CD4-positive, alpha-beta T cell treated with Interferon alpha-2 for 1 hour (primary cell): ENCODE results near the gene MOBP.
"Not testable (repeated sequence)": the region's sequence is repeated elsewhere in the genome, so short reads cannot be mapped to it uniquely, and the experiment has no call there.

Experiments used
- DNase-seq, 2 donors: peaks; one replicate each; pipeline ENCODE4 v3.0.0-alpha.2; 2020 to 2022

The MOBP gene

DNA sequence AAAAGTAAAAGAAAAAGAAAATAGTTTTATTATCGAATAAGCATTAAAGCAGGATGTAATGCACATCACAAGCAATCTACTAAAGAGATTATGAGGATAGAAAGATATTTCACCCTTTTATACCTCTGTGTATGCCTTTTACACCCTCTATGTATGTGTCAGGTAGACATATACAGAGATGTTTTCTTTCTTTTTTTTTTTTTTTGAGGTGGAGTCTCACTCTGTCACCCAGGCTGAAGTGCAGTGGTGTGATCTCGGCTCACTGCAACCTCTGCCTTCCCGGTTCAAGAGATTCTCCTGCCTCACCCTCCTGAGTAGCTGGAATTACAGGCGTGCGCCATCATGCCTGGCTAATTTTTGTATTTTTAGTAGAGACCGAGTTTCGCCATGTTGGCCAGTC lies 13.6 kb upstream of the MOBP start:
- DNase-seq = not testable (repeated sequence)

DNA sequence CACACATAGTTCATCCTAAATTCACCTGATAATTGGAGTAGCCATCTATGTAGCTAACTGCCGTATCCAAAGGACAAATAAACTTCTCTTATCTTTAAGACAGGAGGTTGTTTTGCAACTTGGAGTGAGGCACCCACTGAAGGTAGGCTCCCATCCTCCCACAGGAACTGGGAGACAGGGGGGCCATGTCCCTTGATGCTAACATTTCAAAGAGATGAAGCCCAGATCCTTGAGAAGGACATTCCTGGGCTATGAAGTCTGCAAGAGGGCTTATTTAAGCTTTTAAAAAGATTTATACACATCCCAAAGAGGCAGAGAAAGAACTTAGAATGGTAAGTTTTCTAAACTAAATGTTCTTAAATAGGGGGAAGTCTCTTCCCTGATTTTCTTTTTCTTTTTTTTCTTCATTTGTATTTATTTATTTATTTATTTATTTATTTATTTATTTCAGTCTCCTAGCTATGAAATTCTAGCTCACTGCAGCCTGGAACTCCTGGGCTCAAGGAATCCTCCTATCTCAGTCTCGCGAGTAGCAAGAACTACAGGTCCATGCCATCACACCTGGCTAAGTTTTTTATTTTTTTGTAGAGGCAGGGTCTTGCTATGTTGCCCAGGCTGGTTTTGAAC lies 12.8 kb upstream of the MOBP start:
- DNase-seq = no peak

- no peak for DNase-seq
Observed at GRCh38 chr3:39456159-39456558, 11.3 kb upstream of the MOBP start.

- no peak for DNase-seq
Observed at GRCh38 chr3:39457361-39457760, 10.1 kb upstream of the MOBP start.

DNA sequence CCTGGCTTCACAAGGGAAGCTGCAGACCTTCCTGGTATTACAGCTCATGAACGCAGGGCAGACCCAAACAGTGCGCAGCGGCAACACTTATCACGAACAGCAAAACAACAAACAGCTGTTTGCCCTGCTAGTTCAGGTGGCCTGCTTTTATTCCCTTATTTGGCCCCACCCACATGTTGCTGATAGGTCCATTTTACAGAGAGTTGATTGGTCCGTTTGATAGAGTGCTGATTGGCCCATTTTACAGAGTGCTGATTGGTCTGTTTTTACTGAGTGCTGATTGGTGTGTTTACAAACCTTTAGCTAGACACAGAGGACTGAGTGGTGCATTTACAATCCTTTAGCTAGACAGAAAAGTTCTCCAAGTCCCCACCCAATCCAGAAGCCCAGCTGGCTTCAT lies 8.9 kb upstream of the MOBP start:
- not testable (repeated sequence) for DNase-seq

DNA sequence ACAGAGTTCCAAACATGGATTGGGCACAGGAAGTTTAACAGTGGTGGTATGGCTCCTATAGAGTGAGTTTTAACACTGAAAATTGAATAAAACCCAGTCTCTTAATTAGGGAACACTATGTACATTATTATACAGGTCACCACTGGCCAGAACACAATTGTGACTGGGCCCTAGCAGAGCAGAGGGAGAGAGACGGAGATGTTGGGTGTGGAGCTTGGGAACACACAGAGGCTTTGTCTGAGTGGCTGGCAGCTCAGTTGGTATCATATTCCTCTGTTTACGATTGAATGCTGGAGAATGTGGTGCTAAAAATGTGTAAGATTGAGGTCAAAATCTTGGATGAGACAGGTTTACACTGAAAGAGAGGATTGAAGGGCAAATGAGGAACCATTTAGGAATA lies 6.8 kb upstream of the MOBP start:
- no peak for DNase-seq

DNA sequence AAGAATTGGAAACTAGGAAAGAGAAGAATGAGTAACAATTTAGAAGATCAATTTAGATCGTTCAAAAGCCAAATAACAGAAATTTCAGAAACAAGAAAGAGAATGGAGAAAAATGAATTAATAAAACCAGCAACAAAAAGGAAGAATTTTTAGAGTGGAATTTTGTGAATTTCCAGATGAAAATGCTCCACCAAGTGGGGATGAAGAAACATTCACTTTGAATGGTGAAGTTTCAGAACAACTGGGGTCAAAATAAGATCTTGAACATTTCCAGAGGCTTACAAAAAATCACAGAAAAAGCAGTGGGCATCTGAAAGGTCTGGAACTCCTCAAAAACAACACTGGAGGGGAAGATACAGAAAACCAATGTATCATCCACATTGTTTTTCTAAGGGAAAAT lies 4.2 kb upstream of the MOBP start:
- no peak for DNase-seq

- no peak for DNase-seq
Observed at GRCh38 chr3:39466988-39467387, 492 bp upstream of the MOBP start.

GRCh38 chr3:39468108-39468436 lies 592 bp downstream of the MOBP start:
- no peak for DNase-seq

- no peak for DNase-seq
Observed at GRCh38 chr3:39469258-39469657, 1.8 kb downstream of the MOBP start.

GRCh38 chr3:39469945-39470344 lies 2.5 kb downstream of the MOBP start:
- no peak for DNase-seq

- no peak for DNase-seq
Observed at GRCh38 chr3:39471652-39472051, 4.2 kb downstream of the MOBP start.

DNA sequence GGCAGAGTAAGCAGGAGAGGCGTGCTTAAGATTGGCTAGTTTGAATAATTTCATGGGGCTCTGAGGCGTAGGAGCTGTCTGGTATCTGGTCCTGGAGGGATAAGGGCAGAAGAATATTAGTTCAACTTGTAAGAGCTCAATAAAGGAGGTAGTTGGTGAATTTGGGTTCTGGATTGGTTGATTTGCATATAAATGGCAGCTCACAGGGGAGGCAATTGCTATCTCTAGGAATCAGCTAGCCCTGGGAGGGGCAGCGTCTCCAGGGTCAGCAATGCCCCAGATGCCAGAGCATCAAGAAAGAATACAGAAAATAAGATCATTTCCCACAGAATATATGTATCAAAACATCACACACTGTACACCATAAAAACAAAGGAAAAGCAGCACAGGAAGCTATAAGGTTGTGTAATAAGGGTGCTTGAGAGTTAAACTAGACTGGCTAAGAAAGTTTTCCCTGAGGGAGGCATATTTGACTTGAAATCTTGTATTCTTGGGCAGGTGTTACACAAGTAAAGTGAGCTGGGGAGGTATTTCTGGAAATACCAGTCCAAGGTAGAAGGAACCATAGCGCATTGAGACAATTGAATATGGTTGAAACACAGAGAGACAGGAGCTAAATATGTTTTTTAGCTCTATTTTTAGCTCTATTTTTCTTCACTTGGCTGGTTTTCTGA lies 6.1 kb downstream of the MOBP start:
- no peak for DNase-seq

GRCh38 chr3:39474126-39474515 lies 6.6 kb downstream of the MOBP start:
- DNase-seq = no peak

DNA sequence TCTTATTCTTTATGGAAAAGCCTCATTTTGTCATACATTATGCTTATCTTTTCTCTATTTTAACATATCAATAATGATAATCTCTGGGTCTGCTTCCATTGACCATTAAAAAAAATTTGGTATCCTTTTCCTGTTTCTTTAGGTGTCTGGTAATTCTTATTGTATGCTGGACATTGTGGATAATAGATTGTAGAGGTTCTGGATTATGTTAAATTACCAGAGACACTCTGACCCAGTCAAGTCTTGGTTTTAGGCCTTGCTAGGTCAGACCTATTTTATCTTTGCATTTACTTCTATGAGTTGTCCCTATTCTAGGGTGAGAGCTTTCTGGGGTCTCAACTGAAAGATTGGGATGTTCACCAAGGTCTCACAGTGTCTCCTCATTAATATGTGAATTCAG lies 9.3 kb downstream of the MOBP start:
- DNase-seq = no peak

GRCh38 chr3:39478226-39478625 lies 10.7 kb downstream of the MOBP start:
- no peak for DNase-seq

- no peak for DNase-seq
Observed at GRCh38 chr3:39479701-39480414, 12.4 kb downstream of the MOBP start.

DNA sequence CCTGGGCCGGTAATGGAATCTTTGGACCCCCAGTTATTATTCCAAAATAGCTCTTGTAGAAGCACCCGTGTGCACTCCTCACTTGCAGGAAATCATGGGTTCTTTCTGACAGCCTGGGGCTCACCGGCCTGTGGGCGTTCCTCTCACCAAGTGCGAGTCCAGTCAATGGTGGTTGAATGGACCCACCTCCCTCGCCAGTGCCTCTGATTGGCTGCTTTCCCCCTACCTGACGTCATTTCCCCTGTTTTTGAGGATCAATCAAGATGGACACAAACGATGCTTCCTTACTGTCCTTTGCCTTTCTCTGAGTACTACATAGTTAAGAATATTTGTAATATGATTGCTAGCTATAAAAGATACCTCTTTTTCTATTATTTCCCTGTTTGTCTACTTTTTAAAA lies 18.1 kb downstream of the MOBP start:
- no peak for DNase-seq

- no peak for DNase-seq
Observed at GRCh38 chr3:39491014-39491413, 23.5 kb downstream of the MOBP start.

- no peak for DNase-seq
Observed at GRCh38 chr3:39491733-39492350, 24.4 kb downstream of the MOBP start.

GRCh38 chr3:39494781-39495180 lies 27.3 kb downstream of the MOBP start:
- DNase-seq = no peak

- DNase-seq = no peak
Observed at GRCh38 chr3:39497753-39498152, 30.3 kb downstream of the MOBP start.

GRCh38 chr3:39499651-39500273 lies 32.3 kb downstream of the MOBP start:
- DNase-seq = no peak

DNA sequence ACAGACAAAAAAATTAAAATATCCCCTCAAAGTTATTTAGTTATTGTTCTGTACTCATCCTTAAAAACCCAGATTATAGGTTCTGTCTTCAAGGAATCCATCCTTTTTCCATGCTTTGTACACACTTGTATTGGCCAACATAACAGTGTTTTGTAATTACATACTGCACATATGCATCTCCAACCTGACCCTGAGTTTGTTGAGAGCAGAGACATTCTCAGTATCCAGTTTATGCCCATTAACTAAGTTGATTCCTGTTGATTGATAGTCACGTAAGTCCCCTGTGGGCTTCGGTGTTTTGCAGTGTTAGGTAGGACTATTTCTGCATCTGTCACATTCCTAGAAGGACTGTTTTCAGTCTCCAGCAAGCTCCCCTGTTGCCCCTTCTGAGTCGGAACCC lies 33.6 kb downstream of the MOBP start:
- DNase-seq = no peak
